ENCODE measurements around the gene ZNF582.

DNA sequence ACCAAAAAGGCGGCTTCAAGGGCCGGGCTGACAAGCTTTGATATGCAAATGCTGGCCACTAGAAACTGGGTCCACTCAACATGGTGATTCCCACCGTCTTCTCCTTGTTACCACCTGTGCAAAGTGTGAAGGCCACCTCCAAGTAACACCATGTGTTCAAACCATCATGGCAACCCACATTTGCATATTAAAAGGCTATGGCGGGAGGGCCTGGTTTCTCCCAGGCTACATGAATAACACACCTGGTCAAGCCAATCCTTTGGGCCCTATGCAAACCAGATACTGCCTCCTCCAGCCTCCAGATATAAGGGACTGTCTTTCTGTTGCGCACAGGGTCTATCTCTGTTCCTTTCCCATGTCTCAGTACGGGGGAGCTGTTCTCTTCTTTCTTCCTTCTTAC, 42.1 kb downstream of the ZNF582 start:
- TF ChIP-seq, protein P1, sequence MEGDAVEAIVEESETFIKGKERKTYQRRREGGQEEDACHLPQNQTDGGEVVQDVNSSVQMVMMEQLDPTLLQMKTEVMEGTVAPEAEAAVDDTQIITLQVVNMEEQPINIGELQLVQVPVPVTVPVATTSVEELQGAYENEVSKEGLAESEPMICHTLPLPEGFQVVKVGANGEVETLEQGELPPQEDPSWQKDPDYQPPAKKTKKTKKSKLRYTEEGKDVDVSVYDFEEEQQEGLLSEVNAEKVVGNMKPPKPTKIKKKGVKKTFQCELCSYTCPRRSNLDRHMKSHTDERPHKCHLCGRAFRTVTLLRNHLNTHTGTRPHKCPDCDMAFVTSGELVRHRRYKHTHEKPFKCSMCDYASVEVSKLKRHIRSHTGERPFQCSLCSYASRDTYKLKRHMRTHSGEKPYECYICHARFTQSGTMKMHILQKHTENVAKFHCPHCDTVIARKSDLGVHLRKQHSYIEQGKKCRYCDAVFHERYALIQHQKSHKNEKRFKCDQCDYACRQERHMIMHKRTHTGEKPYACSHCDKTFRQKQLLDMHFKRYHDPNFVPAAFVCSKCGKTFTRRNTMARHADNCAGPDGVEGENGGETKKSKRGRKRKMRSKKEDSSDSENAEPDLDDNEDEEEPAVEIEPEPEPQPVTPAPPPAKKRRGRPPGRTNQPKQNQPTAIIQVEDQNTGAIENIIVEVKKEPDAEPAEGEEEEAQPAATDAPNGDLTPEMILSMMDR (conservative IDR thresholded peaks at IDR 0.05; ENCODE audit: low read depth, low read length): no peak
- TF ChIP-seq EZH2phosphoT487 (IDR thresholded peaks at IDR 0.05; ENCODE audit: borderline replicate concordance, low read length): no peak
- no peak for TF ChIP-seq EZH2 (IDR thresholded peaks at IDR 0.05; ENCODE audit: low read length, unreplicated experiment)
